Heart right ventricle (tissue), 16 donors: ENCODE data around the gene IGFBP1. TPM values are rescaled to one million over a fixed set of nuclear protein-coding genes. Genes with fewer than 3 reads are reported as not detected.

ENCODE experiments used
- ATAC-seq, 8 donors: fragments of 200-7000 bp; cut with Tn5 transposase; one replicate each; pipeline ENCODE4 v1.9.1; 2020; ENCODE audit warnings: mild to moderate bottlenecking in 8 of 8, moderate library complexity in 8 of 8, moderate number of reproducible peaks in 1 of 8
- DNase-seq, 2 donors: peaks; one replicate each; pipeline ENCODE4 v3.0.0-alpha.2; 2020
- H3K27ac ChIP-seq, 10 donors: fragments of 200-600 bp; sonication (generic) in 2 of 10; one replicate each; pipeline versions ENCODE4 v1.5.0 to v1.8.0; 2020 to 2022; ENCODE audit warnings: mild to moderate bottlenecking in 3 of 10
- H3K27me3 ChIP-seq, 7 donors: fragments of 200-600 bp; one replicate each; pipeline ENCODE4 v1.8.0; 2021 to 2022; ENCODE audit warnings: mild to moderate bottlenecking in 2 of 7
- H3K36me3 ChIP-seq, 9 donors: fragments of 200-600 bp; sonication (generic) in 1 of 9; one replicate each; pipeline versions ENCODE4 v1.5.0 to v1.8.0; 2020 to 2022; ENCODE audit warnings: mild to moderate bottlenecking in 2 of 9
- H3K4me1 ChIP-seq, 9 donors: fragments of 200-600 bp; sonication (generic) in 1 of 9; one replicate each; pipeline versions ENCODE4 v1.5.0 to v1.8.0; 2020 to 2022; ENCODE audit warnings: mild to moderate bottlenecking in 4 of 9
- H3K4me3 ChIP-seq, 10 donors: fragments of 200-600 bp; sonication (generic) in 2 of 10; one replicate each; pipeline versions ENCODE4 v1.5.0 to v1.8.0; 2020 to 2022; ENCODE audit warnings: mild to moderate bottlenecking in 7 of 10, moderate library complexity in 2 of 10
- H3K9me3 ChIP-seq, 11 donors: fragments of 200-600 bp in 10 of 11; sonication (generic) in 2 of 11; one replicate each; pipeline versions ENCODE4 v1.5.0 to v1.8.0; 2013 to 2022; ENCODE audit warnings: mild to moderate bottlenecking in 2 of 11, control low read depth in 1 of 11, moderate library complexity in 1 of 11
- CTCF ChIP-seq, 9 donors: fragments of 200-600 bp; sonication (generic) in 2 of 9; IDR thresholded peaks; one replicate each; pipeline versions ENCODE4 v1.5.0 to v1.8.0; 2021 to 2022; ENCODE audit warnings: antibody characterized with exemption in 9 of 9, mild to moderate bottlenecking in 5 of 9, moderate library complexity in 1 of 9
- WGBS, 2 donors: extraction: QIAGEN DNeasy Blood & Tissue Kit; methylation state at CpG; one replicate each; pipeline ENCODE4 v1.1.7; 2013; ENCODE audit warnings: inconsistent platforms in 1 of 2; 5-methylcytosine and 5-hydroxymethylcytosine counted together
- intact Hi-C, 10 donors: fragments of 100-400 bp; cut with DNase I; formaldehyde crosslinking; loops; one replicate each; pipeline versions ENCODE4 v1.11.1 to v1.14.2; 2022
- polyA plus RNA-seq, 2 donors: library from polyadenylated mRNA; stranded (reverse); fragments of 200-250 nt; gene quantifications; one replicate each; pipeline ENCODE4 v1.2.3, GENCODE V29; 2013
- total RNA-seq, 10 donors: library from RNA; stranded (reverse); fragmentation: NEBNext Ultra II Directional in 3 of 10; extraction: Animal tissue kit (Norgen Biotek cat#: 25700) in 3 of 10; gene quantifications; one replicate each; pipeline versions ENCODE4 v1.2.1 to v1.2.4, GENCODE V29; 2021 to 2023
- donor health status: Arrhythmogenic right ventricular cardiomyopathy.
- donor health status: ischemic (EF 13 %, LVEDD 7.1; RV severe dilation, severe dysfunction).
- donor health status: healthy with polysubstance abuse.
- donor health status: DM: no; HTN: yes; CAD: no.
- donor health status: DM: no; HTN: no; CAD: no.
- donor health status: ischemic (EF 25% LVEDD 6.9; RV normal size, moderate dysfunction).
- donor health status: ischemic (EF 25% LVEDD 5.7; RV mildly dilated, moderate dysfunction).
- donor health status: healthy.
- donor health status: DM: yes; HTN: yes; CAD: no.
- donor health status: Ischemic cardiomyopathy.
- donor health status: ischemic (EF 35%, LVEDD 5.7; RV mildly dilated, moderate dysfunction).
- donor health status: nonischemic (EF 11% LVEDD 7.7; RV severe dilation, severe dysfunction).
- donor health status: DM: yes; HTN: yes; CAD: no.
- donor health status: PGD.
- donor health status: ischemic (EF 29% LVEDD 5.4; RV normal size, mild dysfunction).
- donor health status: nonischemic (EF 23%, LVEDD 6.1; RV moderate dilation, normal function).

IGFBP1 gene
- total and polyA plus RNA-seq, 12 donors: 0.03 TPM; not detected in 11

GRCh38 chr7:45898222-45898621, 9.9 kb downstream of the IGFBP1 start:
- intact Hi-C loops: loop anchor here in 2 of 10 donors (10.0 kb wide), 1 partner anchor 1357 kb away; no protein-coding TSS in a partner anchor
- no peaks in the 10 kb centered on the region for H3K36me3 ChIP-seq
- no peak overlapping the region for H3K27ac ChIP-seq
- ATAC-seq (no peak), DNase-seq (no peak)
- peaks cover 0 to 3% (median 0%) of the 10 kb centered on the region in 11 donors for H3K9me3 ChIP-seq
- peaks cover 0 to 20% (median 13%) of the 10 kb centered on the region in 7 donors for H3K27me3 ChIP-seq
- no peak for TF ChIP-seq CTCF (IDR thresholded peaks at IDR 0.05)
- 65 to 69% methylated on average over 2 of the region's 2 CpGs for WGBS, 2 donors
- no peaks in the 10 kb centered on the region for H3K4me1 ChIP-seq
- H3K4me3 ChIP-seq: no peak overlapping the region

GRCh38 chr7:45901566-45901965, 13.3 kb downstream of the IGFBP1 start:
- no peak for DNase-seq
- no peak overlapping the region for H3K27ac ChIP-seq
- peaks cover 0 to 5% (median 0%) of the 10 kb centered on the region in 7 donors for H3K27me3 ChIP-seq
- no peak overlapping the region for H3K4me3 ChIP-seq
- H3K36me3 ChIP-seq: no peaks in the 10 kb centered on the region
- H3K4me1 ChIP-seq: no peaks in the 10 kb centered on the region
- TF ChIP-seq CTCF (IDR thresholded peaks at IDR 0.05): no peak
- WGBS, 2 donors: 89 to 91% methylated on average over 1 of the region's 1 CpG
- no peak for ATAC-seq
- H3K9me3 ChIP-seq: peaks cover 0 to 25% (median 3%) of the 10 kb centered on the region in 11 donors
- intact Hi-C loops: no loop called here

GRCh38 chr7:45902820-45903219, 14.5 kb downstream of the IGFBP1 start:
- TF ChIP-seq CTCF (IDR thresholded peaks at IDR 0.05): no peak
- WGBS, 2 donors: 94 to 100% methylated on average over 1 of the region's 1 CpG
- Histone ChIP-seq H3K4me1 (no peaks in the 10 kb centered on the region), H3K27me3 (peaks cover 0 to 4% (median 0%) of the 10 kb centered on the region in 7 donors), H3K4me3 (no peak overlapping the region), H3K9me3 (peaks cover 0 to 25% (median 3%) of the 10 kb centered on the region in 11 donors), H3K27ac (no peak overlapping the region), H3K36me3 (no peaks in the 10 kb centered on the region)
- intact Hi-C loops: no loop called here
- DNase-seq (no peak), ATAC-seq (no peak)

GRCh38 chr7:45909561-45909960, 21.3 kb downstream of the IGFBP1 start:
- TF ChIP-seq CTCF (IDR thresholded peaks at IDR 0.05): no peak
- Histone ChIP-seq H3K27ac (no peak overlapping the region), H3K27me3 (no peaks in the 10 kb centered on the region), H3K4me1 (no peaks in the 10 kb centered on the region), H3K4me3 (no peak overlapping the region), H3K36me3 (peaks cover 0 to 29% (median 4%) of the 10 kb centered on the region in 9 donors), H3K9me3 (peaks cover 0 to 26% (median 0%) of the 10 kb centered on the region in 11 donors)
- ATAC-seq: no peak
- intact Hi-C loops: no loop called here
- no peak for DNase-seq
